Small intestine (tissue), 7 donors: Measurements from ENCODE around the gene AQP12B. TPM values are rescaled to one million over a fixed set of nuclear protein-coding genes. Genes with fewer than 3 reads are reported as not detected.

Experiments used
- DNase-seq, 2 donors: peaks; one replicate each; pipeline versions ENCODE4 v3.0.0 to v3.0.0-alpha.2; 2013
- FAIRE-seq: peaks from 2 replicates; lab custom pipeline; 2012; peaks lifted over from hg19 to GRCh38; lab: Jason Lieb, UNC
- H3K27ac ChIP-seq, 3 donors: one replicate each; pipeline ENCODE4 v1.5.1; 2013; ENCODE audit warnings: low read length in 2 of 3, mild to moderate bottlenecking in 2 of 3, control low read depth in 1 of 3, inconsistent platforms in 1 of 3, low read depth in 1 of 3, moderate library complexity in 1 of 3
- H3K27me3 ChIP-seq, 3 donors: one replicate each; pipeline ENCODE4 v1.6.1; 2013; ENCODE audit warnings: low read length in 3 of 3, inconsistent platforms in 1 of 3; ENCODE audit not compliant: control insufficient read depth in 3 of 3, insufficient read depth in 3 of 3
- H3K36me3 ChIP-seq, 3 donors: one replicate each; pipeline ENCODE4 v1.6.1; 2013; ENCODE audit warnings: low read length in 3 of 3, inconsistent platforms in 1 of 3, low read depth in 1 of 3, mild to moderate bottlenecking in 1 of 3, moderate library complexity in 1 of 3; ENCODE audit not compliant: control insufficient read depth in 3 of 3, insufficient read depth in 2 of 3
- H3K4me1 ChIP-seq, 3 donors: one replicate each; pipeline ENCODE4 v1.6.1; 2013; ENCODE audit warnings: low read length in 2 of 3, inconsistent platforms in 1 of 3, low read depth in 1 of 3, mild to moderate bottlenecking in 1 of 3, moderate library complexity in 1 of 3; ENCODE audit not compliant: control insufficient read depth in 3 of 3, insufficient read depth in 2 of 3
- H3K4me3 ChIP-seq, 3 donors: one replicate each; pipeline ENCODE4 v1.5.1; 2013; ENCODE audit warnings: low read length in 3 of 3, control low read depth in 1 of 3, inconsistent platforms in 1 of 3, low read depth in 1 of 3, mild to moderate bottlenecking in 1 of 3, moderate library complexity in 1 of 3
- H3K9me3 ChIP-seq, 2 donors: one replicate each; pipeline ENCODE4 v1.6.1; 2013; ENCODE audit warnings: low read depth in 1 of 2, low read length in 1 of 2; ENCODE audit not compliant: control insufficient read depth in 2 of 2, insufficient read depth in 1 of 2
- WGBS, 3 donors: extraction: QIAGEN DNeasy Blood & Tissue Kit; methylation state at CpG; one replicate each; pipeline ENCODE4 v1.1.7; 2013; 5-methylcytosine and 5-hydroxymethylcytosine counted together
- polyA plus RNA-seq, 4 donors: library from polyadenylated mRNA; stranded (reverse) in 3 of 4; unstranded in 1 of 4; fragments of 200-250 nt in 3 of 4; fragments of 120-200 nt in 1 of 4; gene quantifications; one replicate each; pipeline versions ENCODE4 v1.2.1 to v1.2.3, GENCODE V29; 2013
- donor health status: healthy with polysubstance abuse.
- donor health status: control.
- donor health status: control.
- donor health status: Bipolar disorder and iron deficiency.
- donor health status: healthy.

Gene AQP12B
- polyA plus RNA-seq, 4 donors, result 1.3 to 11.5 TPM; not detected in 2

- Histone ChIP-seq H3K27ac (no peak overlapping the region), H3K27me3 (peaks cover 0 to 6% (median 0%) of the 10 kb centered on the region in 3 donors), H3K9me3 (peaks cover 0 to 28% of the 10 kb centered on the region in 2 donors), H3K4me1 (no peaks in the 10 kb centered on the region), H3K36me3 (peaks cover 0 to 11% (median 0%) of the 10 kb centered on the region in 3 donors), H3K4me3 (no peak overlapping the region)
- DNase-seq (no peak), FAIRE-seq (no peak)
- 68 to 84% (median 81%) methylated on average over 14 to 17 of the region's 17 CpGs for WGBS, 3 donors
These were observed 45.4 kb downstream of the AQP12B start for GRCh38 chr2:240637116-240637900.

GRCh38 chr2:240636563-240637115, 46.0 kb downstream of the AQP12B start:
- H3K36me3 ChIP-seq, result peaks cover 0 to 17% (median 0%) of the 10 kb centered on the region in 3 donors
- H3K9me3 ChIP-seq, result peaks cover 0 to 33% of the 10 kb centered on the region in 2 donors
- H3K4me1 ChIP-seq, result no peaks in the 10 kb centered on the region
- 75 to 79% (median 79%) methylated on average over 11 of the region's 11 CpGs for WGBS, 3 donors
- peaks cover 0 to 6% (median 0%) of the 10 kb centered on the region in 3 donors for H3K27me3 ChIP-seq
- no peak overlapping the region for H3K4me3 ChIP-seq
- no peak for DNase-seq
- no peak overlapping the region for H3K27ac ChIP-seq
- FAIRE-seq, result no peak

- 56 to 71% (median 69%) methylated on average over 3 of the region's 3 CpGs for WGBS, 3 donors
- peaks cover 0 to 6% (median 0%) of the 10 kb centered on the region in 3 donors for H3K27me3 ChIP-seq
- FAIRE-seq, result no peak
- H3K36me3 ChIP-seq, result peaks cover 0 to 22% (median 0%) of the 10 kb centered on the region in 3 donors
- H3K4me3 ChIP-seq, result no peak overlapping the region
- DNase-seq, result no peak
- no peaks in the 10 kb centered on the region for H3K4me1 ChIP-seq
- H3K9me3 ChIP-seq, result peaks cover 0 to 33% of the 10 kb centered on the region in 2 donors
- no peak overlapping the region for H3K27ac ChIP-seq
These were observed 46.6 kb downstream of the AQP12B start for GRCh38 chr2:240635998-240636547.

GRCh38 chr2:240635121-240635997, 47.3 kb downstream of the AQP12B start:
- Histone ChIP-seq H3K27me3 (peaks cover 0 to 6% (median 0%) of the 10 kb centered on the region in 3 donors), H3K4me1 (no peaks in the 10 kb centered on the region), H3K9me3 (peaks cover 0 to 33% of the 10 kb centered on the region in 2 donors), H3K36me3 (peaks cover 0 to 29% (median 3%) of the 10 kb centered on the region in 3 donors), H3K27ac (no peak overlapping the region), H3K4me3 (no peak overlapping the region)
- FAIRE-seq (no peak), DNase-seq (no peak)
- WGBS, 3 donors, result 76 to 86% (median 80%) methylated on average over 6 of the region's 6 CpGs

GRCh38 chr2:240632306-240632721, 50.4 kb downstream of the AQP12B start:
- Histone ChIP-seq H3K27me3 (no peaks in the 10 kb centered on the region), H3K27ac (no peak overlapping the region), H3K4me1 (peaks cover 0 to 7% (median 0%) of the 10 kb centered on the region in 3 donors), H3K9me3 (peaks cover 0 to 33% of the 10 kb centered on the region in 2 donors), H3K36me3 (peaks cover 0 to 60% (median 7%) of the 10 kb centered on the region in 3 donors), H3K4me3 (no peak overlapping the region)
- FAIRE-seq, result no peak
- no peak for DNase-seq
- 97 to 100% (median 100%) methylated on average over 1 of the region's 1 CpG for WGBS, 3 donors

- DNase-seq, result no peak
- WGBS, 3 donors, result 92 to 95% (median 93%) methylated on average over 11 of the region's 11 CpGs
These were observed 51.0 kb downstream of the AQP12B start for GRCh38 chr2:240631548-240632305.

GRCh38 chr2:240630771-240631547, 51.7 kb downstream of the AQP12B start:
- WGBS, 3 donors, result 91 to 95% (median 94%) methylated on average over 19 to 21 of the region's 21 CpGs
- DNase-seq (no peak), FAIRE-seq (no peak)
- Histone ChIP-seq H3K4me3 (no peak overlapping the region), H3K27me3 (no peaks in the 10 kb centered on the region), H3K4me1 (peaks cover 0 to 18% (median 0%) of the 10 kb centered on the region in 3 donors), H3K27ac (no peak overlapping the region), H3K9me3 (peaks cover 0 to 33% of the 10 kb centered on the region in 2 donors), H3K36me3 (peaks cover 0 to 71% (median 7%) of the 10 kb centered on the region in 3 donors)

More at GRCh38 chr2:240631548-240632305, 51.0 kb downstream of the AQP12B start:
- peaks cover 0 to 12% (median 0%) of the 10 kb centered on the region in 3 donors for H3K4me1 ChIP-seq
- H3K4me3 ChIP-seq, result no peak overlapping the region
- FAIRE-seq, result no peak
- no peaks in the 10 kb centered on the region for H3K27me3 ChIP-seq
- peaks cover 0 to 66% (median 7%) of the 10 kb centered on the region in 3 donors for H3K36me3 ChIP-seq
- no peak overlapping the region for H3K27ac ChIP-seq
- peaks cover 0 to 33% of the 10 kb centered on the region in 2 donors for H3K9me3 ChIP-seq
